HL-60/S4 (cell line): Measurements from ENCODE around the gene RNF151.
"Not testable (repeated sequence)": the region's sequence is repeated elsewhere in the genome, so short reads cannot be mapped to it uniquely, and the experiment has no call there.

Source experiments
- in situ Hi-C: fragments of 300-500 bp; cut with MboI; formaldehyde crosslinking; loops from 2 replicates; pipeline ENCODE4 v1.14.3; 2022; ENCODE audit warnings: low sequenced_read_pairs

The RNF151 gene

DNA sequence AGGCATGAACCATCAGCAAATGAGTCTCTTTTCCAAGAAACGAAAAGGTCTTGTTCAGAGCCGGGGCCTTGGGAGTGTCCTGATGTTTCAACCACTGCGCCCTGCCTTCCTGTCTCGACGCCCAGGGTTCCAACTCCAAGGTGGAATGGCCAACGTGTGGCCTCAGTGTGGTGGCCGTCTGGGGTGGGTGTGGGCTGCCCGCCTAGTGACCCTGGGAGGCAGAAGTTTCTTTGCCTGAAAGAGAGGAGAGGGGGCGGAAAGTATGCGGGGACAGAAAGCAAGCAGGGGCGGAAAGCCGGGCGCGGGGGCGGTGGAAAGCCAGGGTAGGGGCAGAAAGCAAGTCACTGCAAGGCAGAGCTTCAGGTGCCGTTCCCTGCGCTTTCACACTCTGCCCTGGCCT lies 27.7 kb upstream of the RNF151 start:
- in situ Hi-C loops: no loop called here

DNA sequence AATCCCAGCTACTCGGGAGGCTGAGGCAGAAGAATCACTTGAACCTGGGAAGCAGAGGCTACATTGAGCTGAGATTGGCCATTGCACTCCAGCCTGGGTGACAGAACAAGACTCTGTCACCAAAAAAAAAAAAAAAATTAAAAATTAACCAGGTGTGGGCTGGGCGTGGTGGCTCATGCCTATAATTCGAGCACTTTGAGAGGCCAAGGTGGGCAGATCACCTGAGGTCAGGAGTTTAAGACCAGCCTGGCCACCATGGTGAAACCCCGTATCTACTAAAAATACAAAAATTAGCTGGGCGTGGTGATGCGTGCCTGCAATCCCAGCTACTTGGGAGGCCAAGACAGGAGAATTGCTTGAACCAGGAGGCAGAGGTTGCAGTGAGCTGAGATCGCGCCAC lies 26.8 kb upstream of the RNF151 start:
- in situ Hi-C loops: not testable (repeated sequence)

DNA sequence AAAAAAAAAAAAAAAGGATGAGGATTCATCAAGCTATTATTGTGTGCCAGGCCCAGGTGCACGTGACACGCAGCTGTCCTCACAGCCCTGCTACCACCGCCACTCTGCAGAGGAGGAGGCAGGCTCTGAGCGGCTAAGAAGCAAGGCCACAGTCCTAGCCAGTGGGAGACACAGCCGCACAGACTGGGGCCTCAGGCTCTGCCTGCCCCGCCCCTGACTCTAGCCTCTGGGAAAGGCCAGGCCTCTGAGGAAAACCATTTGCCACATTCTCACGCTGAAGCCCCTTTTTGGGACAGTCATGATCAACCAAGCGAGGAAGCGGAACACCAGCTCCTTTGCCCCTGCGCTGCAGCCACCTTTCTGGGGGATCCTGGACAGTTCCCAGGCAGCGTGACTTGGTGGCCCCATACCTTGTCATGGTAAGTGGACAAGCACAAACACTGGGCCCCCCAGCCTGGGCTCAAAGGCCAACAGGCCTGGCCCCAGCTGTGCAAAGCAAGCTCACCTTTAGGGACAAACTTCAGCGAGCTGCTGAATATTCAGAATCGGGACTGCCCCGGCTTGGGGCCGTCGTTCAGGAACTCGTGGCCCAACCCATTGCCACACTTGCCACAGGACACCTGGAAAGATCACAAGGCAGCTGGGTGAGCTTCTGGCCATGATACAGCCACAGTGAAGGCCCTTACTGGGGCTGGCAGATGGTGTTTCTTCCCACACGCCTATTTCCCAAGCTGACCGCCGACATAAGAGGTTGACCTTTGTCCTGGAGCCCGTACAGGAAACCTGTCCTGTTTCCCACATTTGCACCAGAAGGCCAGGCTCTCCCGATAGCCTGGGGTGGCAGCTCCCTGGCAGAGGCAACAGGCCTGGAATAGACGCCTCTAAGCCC lies 26.1 kb upstream of the RNF151 start:
- in situ Hi-C loops: no loop called here

DNA sequence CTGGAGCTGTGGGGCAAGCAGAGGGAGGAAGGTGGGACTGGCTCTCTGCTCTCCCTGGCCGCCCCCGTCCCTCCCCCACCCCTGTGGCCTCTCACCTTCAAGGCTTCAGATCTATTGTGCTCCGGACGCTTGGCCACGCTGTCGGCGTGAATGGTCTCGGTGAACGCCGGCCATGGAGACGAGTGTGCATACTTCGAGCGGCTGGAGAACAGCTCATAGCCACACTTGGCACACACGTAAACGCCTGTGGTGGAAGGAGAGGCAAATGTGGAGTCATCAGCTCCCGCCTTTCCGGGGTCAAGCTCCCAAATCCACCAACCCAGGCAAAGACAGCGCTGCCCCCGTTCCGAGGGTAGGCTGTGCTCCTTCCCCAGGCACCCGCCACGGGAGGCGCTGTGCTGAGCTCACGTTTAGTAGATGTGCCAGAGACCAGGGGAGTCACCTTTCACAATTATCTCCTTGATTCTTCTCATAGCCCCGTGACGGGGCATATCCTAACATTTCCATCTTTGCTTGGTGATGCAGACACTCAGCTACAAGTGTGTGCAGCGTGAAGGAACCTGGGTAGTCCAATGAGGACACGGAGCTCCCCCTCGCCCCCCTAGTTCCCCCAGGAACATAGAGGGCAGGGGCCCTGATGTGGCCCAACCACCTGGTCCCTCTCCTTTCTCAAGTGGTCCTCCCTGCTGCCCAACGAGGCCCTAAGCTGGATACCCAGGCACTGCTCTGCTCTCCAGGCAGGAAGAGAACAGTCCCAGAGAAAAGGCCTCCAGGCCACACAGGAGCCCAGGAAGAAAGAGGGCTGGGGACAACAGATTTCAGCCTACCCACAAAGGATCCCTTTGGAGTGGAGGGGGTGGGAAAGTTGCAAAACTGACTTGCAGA lies 25.3 kb upstream of the RNF151 start:
- in situ Hi-C loops: no loop called here

DNA sequence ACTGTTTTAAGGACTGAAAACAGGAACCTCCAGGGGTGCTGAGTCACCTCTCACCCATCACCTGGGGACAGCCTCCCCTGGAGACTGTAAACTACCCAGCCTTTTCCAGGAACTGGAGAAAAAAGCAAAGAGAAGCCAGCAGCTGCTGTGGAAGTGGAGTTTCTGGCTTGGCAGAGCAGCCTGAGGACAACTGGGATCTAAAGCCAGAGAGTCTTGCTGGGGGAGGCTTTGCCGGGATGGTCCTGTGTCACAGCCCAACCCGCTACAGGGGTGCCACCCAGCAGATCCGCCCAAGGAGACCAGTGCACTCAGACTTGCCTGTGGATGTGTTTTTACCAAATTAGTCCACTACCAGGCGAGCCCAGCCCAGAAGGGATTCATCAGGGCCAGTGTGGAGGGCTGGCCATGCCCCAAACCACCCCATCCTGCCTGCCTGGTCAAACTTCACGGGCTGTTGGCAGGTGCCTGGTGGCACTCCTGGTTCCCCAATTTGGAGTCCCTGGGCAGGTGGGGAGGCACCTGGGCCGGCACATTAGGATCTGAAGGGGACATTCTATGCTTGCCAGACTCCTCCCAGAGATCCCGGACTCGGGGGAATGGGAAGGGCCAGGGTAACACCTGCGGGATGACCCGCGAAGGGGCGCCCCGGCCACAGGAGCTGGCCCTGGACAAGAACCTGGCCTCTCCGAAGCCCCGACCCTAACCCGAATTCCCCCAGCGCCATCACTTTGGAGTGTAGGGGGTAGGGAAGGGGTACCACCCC lies 24.4 kb upstream of the RNF151 start:
- in situ Hi-C loops: no loop called here

DNA sequence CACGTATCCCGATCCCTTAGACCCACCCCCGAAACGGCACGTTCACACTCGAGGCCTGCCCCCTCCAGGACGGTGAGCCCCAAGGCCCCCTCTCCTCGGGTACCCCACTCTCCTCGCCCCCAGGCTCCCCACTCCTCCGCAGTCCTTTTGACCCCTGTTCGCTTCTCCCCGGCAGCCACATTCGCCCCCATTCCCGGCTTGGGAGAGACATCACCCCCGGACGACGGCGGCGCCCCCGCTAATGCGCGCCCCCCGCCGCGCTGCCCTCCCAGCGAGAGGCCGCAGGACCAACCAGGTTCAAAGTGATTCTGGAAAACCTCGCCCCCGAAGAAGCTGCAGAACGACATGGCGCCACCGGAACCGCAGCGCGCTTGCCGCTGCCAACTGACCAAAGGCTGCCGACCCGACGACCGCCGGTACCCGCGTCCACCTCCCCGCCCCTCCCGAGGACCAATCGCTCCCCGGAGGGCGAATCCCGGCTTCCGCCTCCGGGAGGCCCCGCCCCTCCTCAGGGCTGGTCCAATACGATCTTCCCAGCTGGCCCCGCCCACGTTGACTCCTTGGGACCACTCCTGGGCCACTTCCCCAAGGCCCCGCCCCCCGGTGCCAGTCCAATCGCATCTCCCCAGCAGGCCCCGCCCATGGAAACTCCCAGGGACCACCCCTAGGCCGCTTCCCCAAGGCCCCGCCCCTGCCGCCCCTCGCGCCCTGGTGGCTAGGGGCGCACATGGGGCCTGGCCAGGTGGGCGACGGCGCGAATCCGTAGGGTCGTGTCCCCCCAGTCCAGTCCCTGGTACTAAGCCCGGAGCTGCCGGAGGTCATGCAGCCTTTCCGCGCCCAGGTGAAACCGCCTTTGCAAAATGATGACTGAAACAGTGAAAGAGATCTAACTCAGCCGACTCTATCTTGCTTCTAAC lies 23.6 kb upstream of the RNF151 start, which contains the start of gene MSRB1:
Gene MSRB1, minus strand, starts transcription at position 390 of the 917 bp plus-strand sequence. Its CDS starts 43 bp downstream, at position 347.
- in situ Hi-C loops: no loop called here

DNA sequence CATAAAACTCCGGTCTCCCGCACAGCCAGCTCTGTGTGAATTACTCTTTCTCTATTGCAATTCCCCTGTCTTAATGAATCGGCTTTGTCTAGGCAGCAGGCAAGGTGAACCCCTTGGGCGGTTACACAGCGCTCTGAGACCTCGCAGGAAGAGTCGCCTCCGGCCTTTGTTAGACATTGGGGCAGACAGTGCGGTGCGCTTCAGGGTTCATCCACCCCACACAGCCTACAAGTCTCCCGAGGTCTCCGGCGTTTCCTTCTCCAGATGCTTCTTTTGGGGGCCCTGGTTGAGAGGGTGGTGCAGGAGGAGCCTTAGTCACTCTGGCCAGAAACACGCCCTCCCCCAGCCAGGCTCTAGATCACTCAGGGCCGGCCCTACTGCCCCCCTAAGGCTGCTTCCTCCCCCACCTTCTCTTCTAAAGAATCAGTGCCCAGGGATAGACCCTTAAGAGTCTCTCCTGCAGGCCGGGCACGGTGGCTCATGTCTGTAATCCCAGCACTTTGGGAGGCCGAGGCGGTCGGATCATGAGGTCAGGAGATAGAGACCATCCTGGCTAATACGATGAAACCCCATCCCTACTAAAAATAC lies 21.9 kb upstream of the RNF151 start:
- in situ Hi-C loops: no loop called here

DNA sequence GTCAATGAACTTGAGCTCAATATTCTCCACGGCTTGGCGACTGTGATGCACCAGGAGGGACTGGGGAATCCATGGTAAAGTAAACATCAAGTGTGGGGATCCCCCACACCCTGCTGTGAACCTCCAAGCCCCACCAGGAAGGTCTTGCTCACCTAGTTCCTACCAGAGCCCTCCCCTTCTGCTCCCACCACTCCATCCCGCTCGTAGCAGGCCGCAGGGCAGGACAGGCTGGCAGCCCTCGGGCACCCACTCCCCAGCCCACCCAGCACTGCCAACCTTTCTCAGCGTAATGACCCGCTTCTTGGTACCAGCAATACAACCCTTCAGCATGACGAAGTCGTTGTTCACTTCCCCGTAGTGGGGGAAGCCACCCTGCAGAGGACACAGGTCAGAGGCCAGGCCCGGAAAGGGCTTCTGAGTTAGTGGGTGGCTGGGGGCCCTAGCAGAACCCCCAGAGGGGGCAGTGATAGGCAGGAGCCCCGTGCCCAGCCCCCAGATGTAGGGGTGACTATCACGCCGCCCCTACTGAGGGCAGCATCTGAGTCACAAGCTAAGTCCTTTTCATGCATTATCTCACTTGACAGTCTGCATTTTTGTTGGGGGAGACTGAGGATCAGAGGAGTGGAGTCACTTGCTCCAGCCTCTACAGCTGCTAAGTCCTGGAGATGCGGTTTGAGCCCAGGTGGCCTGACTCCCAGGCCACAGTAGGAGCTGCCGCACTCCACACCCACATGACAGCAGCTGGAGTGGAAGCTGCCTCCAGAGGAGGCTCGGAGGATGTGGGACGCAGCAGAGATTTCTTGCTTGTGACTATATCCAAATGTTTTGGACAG lies 20.9 kb upstream of the RNF151 start:
- in situ Hi-C loops: no loop called here

DNA sequence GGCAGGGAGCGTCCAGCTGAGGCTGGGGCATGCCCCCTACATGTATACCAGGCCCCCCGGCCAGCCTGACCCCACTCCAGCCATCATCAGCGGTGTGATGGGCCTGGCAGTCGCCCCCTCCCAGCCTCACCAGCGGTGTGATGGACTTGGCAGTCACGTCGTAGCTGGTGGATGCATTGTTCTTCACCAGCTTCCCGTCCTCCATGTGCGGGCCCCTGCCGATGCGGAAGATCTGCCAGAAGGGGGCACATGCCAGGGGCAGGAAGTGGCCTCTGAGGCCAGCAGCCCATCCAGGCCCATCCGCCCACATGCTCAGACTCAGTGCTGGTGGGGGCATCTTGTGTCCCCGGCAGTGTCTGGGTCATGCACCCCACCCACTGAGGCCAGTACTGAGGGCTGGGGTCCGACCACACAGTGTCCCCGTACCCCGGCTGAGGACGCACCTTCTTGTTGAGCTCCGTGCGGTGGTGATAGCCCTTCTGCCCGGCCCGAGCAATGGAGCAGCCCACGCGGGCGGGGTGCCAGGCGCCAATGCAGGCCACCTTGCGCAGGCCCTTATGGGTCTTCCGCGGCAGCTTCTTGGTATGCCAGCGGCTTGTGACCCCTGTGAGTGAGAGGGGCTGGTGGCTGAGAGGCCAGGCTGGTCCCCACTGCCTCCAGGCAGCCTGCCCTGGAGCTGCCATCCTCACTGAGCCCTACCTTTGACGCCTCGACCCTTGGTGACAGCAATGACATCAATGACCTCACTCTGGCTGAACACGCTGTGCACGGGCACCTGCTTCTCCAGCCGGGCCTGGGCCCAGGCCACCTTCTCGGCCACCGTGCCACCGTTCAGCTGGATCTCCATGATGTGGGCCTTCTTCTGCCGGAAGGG lies 19.9 kb upstream of the RNF151 start:
- in situ Hi-C loops: no loop called here

DNA sequence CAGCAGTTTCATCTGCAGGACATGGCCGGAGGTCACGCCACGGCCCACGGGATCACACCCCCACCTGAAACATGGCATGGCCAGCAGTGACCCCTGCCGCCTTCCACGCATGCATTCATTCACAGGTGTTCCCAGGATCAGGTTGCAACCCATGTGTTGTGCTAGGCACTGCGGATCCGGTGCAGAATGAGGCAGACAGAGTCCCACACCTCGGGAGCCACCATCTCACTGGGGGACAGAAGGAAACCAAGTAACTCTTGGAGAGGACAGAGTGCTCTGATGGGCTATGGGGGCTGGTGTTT lies 19.3 kb upstream of the RNF151 start:
- in situ Hi-C loops: no loop called here

DNA sequence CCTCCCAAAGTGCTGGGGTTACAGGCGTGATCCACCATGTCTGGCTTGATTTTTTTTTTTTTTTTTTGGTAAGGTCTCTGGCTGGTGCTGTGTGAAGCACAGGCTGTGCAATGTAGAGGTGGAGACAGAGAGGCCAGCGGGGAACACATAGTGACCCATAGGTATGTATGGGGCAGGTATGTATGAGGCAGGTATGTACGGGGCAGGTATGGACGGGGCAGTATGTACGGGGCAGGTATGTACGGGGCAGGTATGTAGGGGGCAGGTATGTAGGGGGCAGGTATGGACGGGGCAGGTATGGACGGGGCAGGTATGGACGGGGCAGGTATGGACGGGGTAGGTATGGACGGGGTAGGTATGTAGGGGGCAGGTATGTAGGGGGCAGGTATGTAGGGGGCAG lies 17.1 kb upstream of the RNF151 start:
- in situ Hi-C loops: no loop called here

DNA sequence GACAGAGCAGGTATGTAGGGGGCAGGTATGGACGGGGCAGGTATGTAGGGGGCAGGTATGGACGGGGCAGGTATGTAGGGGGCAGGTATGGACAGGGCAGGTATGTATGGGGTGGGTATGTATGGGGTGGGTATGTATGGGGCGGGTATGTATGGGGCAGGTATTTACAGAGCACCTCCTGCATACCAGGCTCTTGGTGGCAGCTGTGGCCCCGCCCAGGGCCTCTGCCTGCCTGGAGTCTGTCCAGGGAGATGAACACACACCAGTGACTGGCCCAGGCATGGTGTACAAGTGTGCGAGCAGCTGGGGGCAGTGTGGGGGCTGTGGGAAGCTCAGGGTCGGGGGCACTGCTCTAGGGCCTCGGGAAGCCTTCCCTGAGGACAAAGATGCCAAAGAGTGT lies 16.6 kb upstream of the RNF151 start:
- in situ Hi-C loops: no loop called here

DNA sequence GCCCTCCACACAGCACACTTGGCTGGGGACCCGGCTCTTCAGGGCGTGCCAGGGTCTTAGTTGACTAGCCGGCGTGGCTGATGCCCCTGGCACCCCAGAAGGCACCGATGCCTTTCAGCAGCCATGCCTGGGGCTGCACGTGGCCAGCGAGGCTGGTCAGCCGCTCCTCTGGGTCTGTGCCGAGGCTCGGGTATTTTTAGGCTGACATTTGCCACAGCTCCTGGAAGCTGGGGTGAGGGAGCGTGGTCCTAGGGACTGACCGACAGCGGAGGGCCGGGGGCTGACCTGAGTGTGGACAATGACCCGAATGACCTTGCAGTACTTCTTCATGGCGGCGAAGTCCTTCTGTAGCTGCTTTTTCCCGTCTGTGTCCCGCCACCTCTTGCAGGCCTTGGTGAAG lies 16.1 kb upstream of the RNF151 start:
- in situ Hi-C loops: no loop called here

DNA sequence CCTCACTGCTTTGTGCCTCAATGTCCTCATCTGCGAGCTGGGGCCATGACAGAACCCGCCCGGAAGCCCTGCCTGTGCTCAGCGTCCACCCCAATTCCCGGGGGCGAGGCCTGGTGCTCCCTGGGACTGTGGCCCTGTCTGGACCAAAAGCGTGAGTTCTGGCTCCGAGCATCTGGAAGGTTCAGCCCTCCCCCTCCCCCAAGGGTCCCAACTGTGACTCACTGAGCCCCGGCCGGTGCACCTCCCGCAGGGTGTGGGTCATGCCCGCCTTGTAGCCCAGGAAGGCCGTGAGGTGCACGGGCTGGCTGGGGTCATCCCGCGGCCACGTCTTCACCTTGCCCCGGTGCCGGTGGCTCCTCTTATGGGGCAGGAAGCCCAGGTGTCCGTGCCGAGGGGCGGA lies 12.9 kb upstream of the RNF151 start:
- in situ Hi-C loops: no loop called here

DNA sequence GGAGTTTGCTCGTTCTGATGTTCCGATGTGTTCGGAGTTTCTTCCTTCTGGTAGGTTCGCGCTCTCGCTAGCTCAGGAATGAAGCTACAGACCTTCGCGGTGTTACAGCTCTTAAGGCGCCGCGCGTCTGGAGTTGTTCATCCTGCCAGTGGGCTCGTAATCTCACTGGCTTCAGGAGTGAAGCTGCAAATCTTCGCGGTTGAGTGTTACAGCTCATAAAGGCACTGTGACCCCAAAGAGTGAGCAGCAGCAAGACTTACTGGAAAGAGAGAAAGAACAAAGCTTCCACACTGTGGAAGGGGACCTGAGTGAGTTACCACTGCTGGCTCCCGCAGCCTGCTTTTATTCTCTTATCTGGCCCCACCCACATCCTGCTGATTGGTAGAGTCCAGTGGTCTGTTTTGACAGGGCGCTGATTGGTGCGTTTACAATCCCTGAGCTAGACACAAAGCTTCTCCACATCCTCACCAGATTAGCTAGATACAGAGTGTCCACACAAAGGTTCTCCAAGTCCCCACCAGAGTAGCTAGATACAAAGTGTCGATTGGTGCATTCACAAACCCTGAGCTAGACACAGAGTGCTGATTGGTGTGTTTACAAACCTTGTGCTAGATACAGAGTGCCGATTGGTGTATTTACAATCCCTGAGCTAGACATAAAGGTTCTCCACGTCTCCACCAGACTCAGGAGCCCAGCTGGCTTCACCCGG lies 9.1 kb upstream of the RNF151 start:
- in situ Hi-C loops: not testable (repeated sequence)

DNA sequence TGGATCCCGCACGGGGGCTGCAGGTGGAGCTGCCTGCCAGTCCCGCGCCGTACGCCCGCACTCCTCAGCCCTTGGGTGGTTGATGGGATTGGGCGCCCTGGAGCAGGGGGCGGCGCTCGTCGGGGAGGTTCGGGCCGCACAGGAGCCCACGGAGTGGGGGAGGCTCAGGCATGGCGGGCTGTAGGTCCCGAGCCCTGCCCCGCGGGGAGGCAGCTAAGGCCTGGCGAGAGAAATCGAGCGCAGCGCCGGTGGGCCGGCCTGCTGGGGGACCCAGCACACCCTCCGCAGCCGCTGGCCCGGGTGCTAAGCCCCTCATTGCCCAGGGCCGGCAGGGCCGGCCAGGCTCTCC lies 8.5 kb upstream of the RNF151 start:
- in situ Hi-C loops: not testable (repeated sequence)

DNA sequence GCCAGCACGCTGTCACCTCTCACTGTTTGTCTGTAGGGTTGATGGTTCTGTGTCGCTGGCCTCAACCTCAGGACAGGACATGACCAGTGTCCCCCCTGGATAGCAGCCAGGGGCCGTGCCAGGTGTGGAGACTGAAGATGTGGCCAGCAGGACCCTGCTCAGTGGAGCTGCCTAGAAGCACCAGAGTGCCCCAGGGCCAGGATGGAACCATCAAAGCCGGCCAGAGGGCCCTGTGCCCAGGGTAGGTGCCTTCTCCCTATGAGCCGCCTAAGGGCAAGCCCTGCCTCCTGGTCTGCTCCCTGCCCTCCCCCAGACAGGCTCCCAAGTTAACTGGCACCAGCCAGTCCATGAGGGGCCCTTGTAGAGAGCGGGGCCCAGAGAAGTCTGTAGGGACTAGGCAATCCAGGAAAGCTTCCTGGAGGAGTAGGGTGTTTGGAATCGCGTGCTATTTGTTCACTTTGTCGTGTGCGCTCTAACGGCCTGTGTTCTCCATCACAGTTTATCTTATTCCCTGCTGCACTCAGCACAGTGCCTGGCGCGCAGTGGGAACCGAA lies 7.9 kb upstream of the RNF151 start:
- in situ Hi-C loops: no loop called here
